Neuronal stem cell (in vitro differentiated cells): ENCODE results near the gene GGT6.

ENCODE experiments used
- DNase-seq: peaks from one replicate; pipeline ENCODE4 v3.0.0-alpha.2; 2013; ENCODE audit warnings: low spot score
- H2AFZ ChIP-seq: one replicate; pipeline ENCODE4 v1.6.1; 2013; ENCODE audit warnings: mild to moderate bottlenecking, low read length, inconsistent platforms
- H2AK5ac ChIP-seq: 2 replicates; pipeline ENCODE4 v1.6.1; 2013; ENCODE audit warnings: low read depth, mild to moderate bottlenecking, inconsistent platforms, low read length, moderate library complexity, mixed read lengths
- H2BK120ac ChIP-seq: 2 replicates; pipeline ENCODE4 v1.6.1; 2013; ENCODE audit warnings: low read depth, mild to moderate bottlenecking, inconsistent platforms, low read length, moderate library complexity, mixed read lengths
- H2BK12ac ChIP-seq: one replicate; pipeline ENCODE4 v1.6.1; 2013; ENCODE audit warnings: low read length, inconsistent platforms
- H2BK15ac ChIP-seq: 2 replicates; pipeline ENCODE4 v1.6.1; 2013; ENCODE audit warnings: mild to moderate bottlenecking, low read length, inconsistent platforms, mixed read lengths
- H2BK5ac ChIP-seq: one replicate; pipeline ENCODE4 v1.6.1; 2013; ENCODE audit warnings: inconsistent platforms, mild to moderate bottlenecking, low read length, moderate library complexity
- H3K14ac ChIP-seq: one replicate; pipeline ENCODE4 v1.6.1; 2013; ENCODE audit warnings: low read length, inconsistent platforms
- H3K18ac ChIP-seq: 2 replicates; pipeline ENCODE4 v1.6.1; 2013; ENCODE audit warnings: low read length, inconsistent platforms
- H3K23ac ChIP-seq: 2 replicates; pipeline ENCODE4 v1.6.1; 2013; ENCODE audit warnings: low read depth, mild to moderate bottlenecking, mixed read lengths, low read length, inconsistent platforms; ENCODE audit not compliant: poor library complexity
- H3K27ac ChIP-seq: replicated peaks from 3 replicates; pipeline ENCODE4 v1.5.1; 2013; ENCODE audit warnings: low read length, inconsistent platforms
- H3K27me3 ChIP-seq, 3 experiments: 2 replicates each; pipeline ENCODE4 v1.6.1; 2013; ENCODE audit warnings: low read length in 3 of 3, mild to moderate bottlenecking in 2 of 3, inconsistent platforms in 1 of 3, low read depth in 1 of 3, mixed read lengths in 1 of 3, moderate library complexity in 1 of 3; ENCODE audit not compliant: control insufficient read depth in 3 of 3, insufficient read depth in 3 of 3
- H3K36me3 ChIP-seq, 2 donors: replicated peaks in 1 of 2; 2 replicates each; pipeline ENCODE4 v1.6.1; 2013; ENCODE audit warnings: low read length in 2 of 2; ENCODE audit not compliant: control insufficient read depth in 2 of 2, insufficient read depth in 2 of 2
- H3K4ac ChIP-seq: 2 replicates; pipeline ENCODE4 v1.6.1; 2013; ENCODE audit warnings: inconsistent platforms, mild to moderate bottlenecking, low read length, moderate library complexity
- H3K4me1 ChIP-seq, 2 donors: 1 replicate in 1 of 2; 2 replicates in 1 of 2; pipeline ENCODE4 v1.6.1; 2013; ENCODE audit warnings: low read length in 2 of 2, low read depth in 1 of 2; ENCODE audit not compliant: control insufficient read depth in 2 of 2, insufficient read depth in 1 of 2
- H3K4me2 ChIP-seq: one replicate; pipeline ENCODE4 v1.6.1; 2013; ENCODE audit warnings: mild to moderate bottlenecking, low read length, inconsistent platforms; ENCODE audit not compliant: insufficient read depth, poor library complexity, severe bottlenecking
- H3K4me3 ChIP-seq, 2 donors: 2 replicates each; pipeline ENCODE4 v1.5.1; 2013; ENCODE audit warnings: low read length in 2 of 2, mild to moderate bottlenecking in 2 of 2, inconsistent platforms in 1 of 2, moderate library complexity in 1 of 2
- H3K79me1 ChIP-seq: one replicate; pipeline ENCODE4 v1.6.1; 2013; ENCODE audit warnings: low read depth, mild to moderate bottlenecking, inconsistent platforms, low read length, moderate library complexity
- H3K9ac ChIP-seq: one replicate; pipeline ENCODE4 v1.6.1; 2013; ENCODE audit warnings: mild to moderate bottlenecking, low read depth, low read length, inconsistent platforms; ENCODE audit not compliant: poor library complexity
- H3K9me3 ChIP-seq, 2 donors: replicated peaks in 1 of 2; 2 replicates each; pipeline versions ENCODE3 to v1.6.1; 2013; ENCODE audit warnings: low read length in 2 of 2, mild to moderate bottlenecking in 2 of 2, inconsistent platforms in 1 of 2, low read depth in 1 of 2, mixed read lengths in 1 of 2, moderate library complexity in 1 of 2; ENCODE audit not compliant: control insufficient read depth in 2 of 2, insufficient read depth in 1 of 2
- H4K8ac ChIP-seq: one replicate; pipeline ENCODE4 v1.6.1; 2013; ENCODE audit warnings: low read depth, mild to moderate bottlenecking, inconsistent platforms, low read length, moderate library complexity
- H4K91ac ChIP-seq: one replicate; pipeline ENCODE4 v1.6.1; 2013; ENCODE audit warnings: low read length, low read depth, mild to moderate bottlenecking, inconsistent platforms; ENCODE audit not compliant: poor library complexity
- WGBS, 2 donors: extraction: QIAGEN DNeasy Blood & Tissue Kit; methylation state at CpG; one replicate each; pipeline ENCODE4 v1.1.7; 2013; ENCODE audit warnings: missing lambda C conversion rate in 2 of 2, mixed read lengths in 1 of 2; ENCODE audit not compliant: insufficient read length in 2 of 2, insufficient replicate concordance in 1 of 2; ENCODE audit errors: extremely low coverage in 2 of 2; 5-methylcytosine and 5-hydroxymethylcytosine counted together

The GGT6 gene

DNA sequence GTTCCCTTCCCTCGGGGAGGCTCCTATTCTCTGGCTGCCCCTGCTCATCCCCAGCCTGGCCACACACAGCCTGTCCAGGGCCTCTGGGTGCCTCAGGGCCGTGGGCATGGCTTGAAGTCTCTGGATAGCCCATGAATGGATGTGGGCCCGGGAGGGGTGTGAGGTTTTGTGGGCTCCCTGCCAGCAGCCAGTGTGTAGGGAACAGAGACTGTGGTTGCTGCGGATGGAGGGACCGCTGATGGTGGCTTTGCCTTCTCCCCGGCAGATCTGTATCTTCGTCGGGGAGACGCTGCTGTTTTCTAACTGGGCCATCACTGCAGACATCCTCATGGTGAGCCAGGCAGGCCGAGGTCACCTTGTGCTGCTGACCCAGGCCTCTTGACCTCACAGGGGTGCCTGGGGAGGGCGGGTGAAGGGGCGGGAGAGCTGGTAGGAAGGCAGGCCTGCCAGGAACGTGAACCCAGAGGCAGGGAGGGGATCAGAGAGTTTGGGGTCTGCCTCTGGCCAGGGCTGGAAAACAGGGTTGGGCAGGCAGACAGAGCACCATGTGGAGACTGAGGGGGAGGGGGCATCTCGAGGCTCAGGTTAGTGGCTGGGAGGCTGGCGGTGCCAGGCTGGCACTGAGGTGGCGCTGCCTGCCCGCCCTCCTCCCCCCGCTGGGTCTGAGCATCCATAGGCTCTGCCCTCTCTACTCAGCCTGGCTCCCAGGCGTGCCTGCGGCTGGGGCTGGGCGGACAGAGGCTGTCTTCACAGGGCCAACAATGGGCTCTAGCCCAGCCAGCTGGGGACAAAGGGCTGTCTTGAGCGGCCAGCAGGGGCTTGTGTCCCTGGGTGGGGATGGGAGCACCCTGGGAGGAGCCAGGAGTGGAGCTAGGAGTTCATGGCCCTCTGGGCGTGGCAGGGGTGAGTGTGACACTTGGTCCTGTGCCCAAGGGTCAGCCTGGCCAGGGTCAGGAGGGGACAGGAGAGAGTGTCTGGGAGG lies 26.6 kb downstream of the GGT6 start:
- H4K91ac ChIP-seq: no peak overlapping the region
- no peak overlapping the region for H3K4me3 ChIP-seq
- peak overlapping the region; percentile 29 for H2BK5ac ChIP-seq
- DNase-seq: no peak
- H3K9me3 ChIP-seq: no peaks in the 10 kb centered on the region
- H2BK120ac ChIP-seq: peak overlapping the region; percentile 2
- WGBS, 2 donors: no CpG with 5 or more reads among the region's 23 CpGs
- no peak overlapping the region for H3K4ac ChIP-seq
- peaks cover 0 to 3% (median 0%) of the 10 kb centered on the region in 3 experiments for H3K27me3 ChIP-seq
- peaks cover 8 to 13% of the 10 kb centered on the region in 2 donors for H3K36me3 ChIP-seq
- peak overlapping the region; percentile 82 for H3K14ac ChIP-seq
- peak overlapping the region; percentile 95 for H2AK5ac ChIP-seq
- no peak overlapping the region for H3K27ac ChIP-seq
- H3K9ac ChIP-seq: peak overlapping the region; percentile 79
- no peak overlapping the region for H4K8ac ChIP-seq
- H3K4me2 ChIP-seq: no peak overlapping the region
- H3K4me1 ChIP-seq: peaks cover 10 to 20% of the 10 kb centered on the region in 2 donors
- peak overlapping the region; percentile 42 for H2BK12ac ChIP-seq
- peak overlapping the region; percentile 100 for H2BK15ac ChIP-seq
- peak overlapping the region; percentile 94 for H3K18ac ChIP-seq
- H2AFZ ChIP-seq: peak overlapping the region; percentile 68
- peaks cover 9% of the 10 kb centered on the region for H3K79me1 ChIP-seq
- peak overlapping the region; percentile 68 for H3K23ac ChIP-seq

DNA sequence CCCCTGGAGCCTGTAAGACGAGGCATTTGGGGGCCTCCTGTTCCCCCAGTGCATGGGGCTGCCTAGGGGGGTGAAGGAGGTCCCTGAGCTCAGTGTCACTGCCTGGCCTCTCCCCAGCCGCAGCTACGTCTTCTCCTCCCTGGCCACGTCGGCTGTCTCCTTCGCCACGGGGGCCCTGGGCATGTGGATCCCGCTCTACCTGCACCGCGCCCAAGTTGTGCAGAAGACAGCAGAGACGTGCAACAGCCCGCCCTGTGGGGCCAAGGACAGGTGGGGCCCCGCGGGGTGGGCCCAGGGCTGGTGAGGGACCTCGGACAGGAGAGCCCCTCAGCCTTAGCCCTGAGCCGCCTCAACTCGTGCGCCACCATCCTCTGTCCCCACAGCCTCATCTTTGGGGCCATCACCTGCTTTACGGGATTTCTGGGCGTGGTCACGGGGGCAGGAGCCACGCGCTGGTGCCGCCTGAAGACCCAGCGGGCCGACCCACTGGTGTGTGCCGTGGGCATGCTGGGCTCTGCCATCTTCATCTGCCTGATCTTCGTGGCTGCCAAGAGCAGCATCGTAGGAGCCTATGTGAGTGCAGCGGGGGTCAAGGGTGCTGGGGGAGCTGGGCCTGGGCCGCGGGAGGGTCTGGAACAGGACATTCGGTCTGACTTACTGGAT lies 27.4 kb downstream of the GGT6 start:
- peak overlapping the region; percentile 2 for H2BK120ac ChIP-seq
- peaks cover 10 to 20% of the 10 kb centered on the region in 2 donors for H3K4me1 ChIP-seq
- no peak overlapping the region for H3K14ac ChIP-seq
- H3K27ac ChIP-seq: no peak overlapping the region
- H3K4ac ChIP-seq: no peak overlapping the region
- no CpG with 5 or more reads among the region's 33 CpGs for WGBS, 2 donors
- H2BK12ac ChIP-seq: no peak overlapping the region
- H3K9ac ChIP-seq: peak overlapping the region; percentile 74
- peak overlapping the region; percentile 68 for H3K23ac ChIP-seq
- no peak overlapping the region for H2AFZ ChIP-seq
- H3K4me3 ChIP-seq: no peak overlapping the region
- peaks cover 0 to 3% (median 0%) of the 10 kb centered on the region in 3 experiments for H3K27me3 ChIP-seq
- no peaks in the 10 kb centered on the region for H3K9me3 ChIP-seq
- no peak overlapping the region for H3K4me2 ChIP-seq
- H2BK5ac ChIP-seq: peak overlapping the region; percentile 29
- peak overlapping the region; percentile 100 for H2BK15ac ChIP-seq
- peak overlapping the region; percentile 85 for H4K91ac ChIP-seq
- peak overlapping the region; percentile 72 for H3K18ac ChIP-seq
- H3K36me3 ChIP-seq: peaks cover 6% of the 10 kb centered on the region in 2 donors
- H4K8ac ChIP-seq: no peak overlapping the region
- peak overlapping the region; percentile 95 for H2AK5ac ChIP-seq
- DNase-seq: no peak
- H3K79me1 ChIP-seq: peaks cover 7% of the 10 kb centered on the region

DNA sequence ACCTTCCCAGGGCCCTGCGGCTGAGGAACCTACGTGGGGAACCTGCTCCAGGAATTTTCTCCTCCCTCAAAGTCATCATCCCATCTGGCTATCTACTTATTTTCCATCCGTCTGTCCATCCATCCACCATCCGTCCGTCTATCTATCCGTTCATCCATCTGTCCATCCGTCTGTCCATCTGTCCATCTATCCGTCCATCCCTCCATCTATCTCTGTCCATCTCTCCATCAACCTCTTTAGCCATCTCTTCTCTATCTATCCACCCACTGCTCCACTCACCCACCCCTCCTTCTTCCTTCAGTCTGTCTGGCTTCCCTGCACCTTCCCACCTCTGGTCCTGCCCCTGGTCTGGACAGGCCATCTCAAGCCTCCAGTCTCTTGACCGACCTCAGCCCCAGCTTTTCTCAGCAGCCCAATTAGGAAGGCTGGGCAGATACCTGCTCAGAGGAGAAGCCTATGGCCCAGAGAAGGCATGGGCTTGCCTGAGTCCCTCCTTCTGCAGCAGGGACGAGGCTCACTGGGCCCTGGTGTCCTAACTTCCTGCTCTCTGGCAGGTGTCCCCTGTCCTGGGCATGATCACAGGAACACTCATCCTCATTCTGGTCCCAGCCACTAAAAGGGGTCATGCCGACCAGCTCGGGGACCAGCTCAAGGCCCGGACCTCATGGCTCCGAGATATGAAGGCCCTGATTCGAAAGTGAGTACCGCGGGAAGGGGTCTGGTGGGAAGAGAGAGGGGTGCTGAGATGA lies 28.2 kb downstream of the GGT6 start:
- Histone ChIP-seq H3K4ac (no peak overlapping the region), H4K91ac (no peak overlapping the region), H2AK5ac (peak overlapping the region; percentile 10), H3K27me3 (peaks cover 0 to 8% (median 0%) of the 10 kb centered on the region in 3 experiments), H3K9me3 (no peaks in the 10 kb centered on the region), H4K8ac (no peak overlapping the region), H3K14ac (no peak overlapping the region), H3K4me3 (no peak overlapping the region), H3K36me3 (no peaks in the 10 kb centered on the region), H3K79me1 (peaks cover 3% of the 10 kb centered on the region), H3K27ac (no peak overlapping the region), H3K18ac (no peak overlapping the region), H3K4me2 (no peak overlapping the region), H3K4me1 (peaks cover 10 to 20% of the 10 kb centered on the region in 2 donors), H3K23ac (no peak overlapping the region), H2BK15ac (peak overlapping the region; percentile 67), H2BK5ac (peak overlapping the region; percentile 39), H2AFZ (no peak overlapping the region), H2BK120ac (no peak overlapping the region), H3K9ac (no peak overlapping the region), H2BK12ac (no peak overlapping the region)
- no CpG with 5 or more reads among the region's 17 CpGs for WGBS, 2 donors
- DNase-seq: no peak
